Superior temporal gyrus (tissue), 1 donor: ENCODE data around the gene USP24.
"Not testable (repeated sequence)": the region's sequence is repeated elsewhere in the genome, so short reads cannot be mapped to it uniquely, and the experiment has no call there.

Source experiments
- DNase-seq: peaks from one replicate; pipeline ENCODE4 v3.0.0-alpha.2; 2016; ENCODE audit errors: extremely low spot score

USP24 gene

DNA sequence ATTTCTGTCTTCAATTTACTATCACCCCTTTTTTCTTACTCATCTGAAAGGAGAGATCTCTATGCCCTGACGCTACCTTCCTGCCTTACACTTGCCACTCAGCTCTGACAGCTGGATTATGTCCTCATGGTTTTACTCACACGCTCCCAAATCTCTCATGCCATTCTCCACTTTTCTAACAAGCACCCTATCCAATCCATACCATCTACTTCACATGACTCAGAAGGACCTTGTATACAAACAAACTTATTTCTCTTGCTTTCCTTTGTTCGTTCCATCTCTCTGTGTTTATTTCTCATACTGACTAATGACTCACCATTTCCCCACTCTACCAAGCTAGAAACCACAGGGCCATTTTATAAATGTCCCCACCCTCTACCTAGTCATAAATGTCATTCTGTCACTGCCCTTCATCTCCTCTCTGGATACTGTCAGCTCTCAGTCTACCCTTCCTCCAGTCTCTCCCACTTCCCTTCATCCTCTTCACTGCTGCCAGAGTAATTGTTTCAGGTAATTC, 87.3 kb downstream of the USP24 start:
- DNase-seq: no peak

- DNase-seq: no peak
Measured at GRCh38 chr1:55124470-55124869, 90.7 kb downstream of the USP24 start.

- no peak for DNase-seq
Measured at GRCh38 chr1:55120538-55120937, 94.6 kb downstream of the USP24 start.

DNA sequence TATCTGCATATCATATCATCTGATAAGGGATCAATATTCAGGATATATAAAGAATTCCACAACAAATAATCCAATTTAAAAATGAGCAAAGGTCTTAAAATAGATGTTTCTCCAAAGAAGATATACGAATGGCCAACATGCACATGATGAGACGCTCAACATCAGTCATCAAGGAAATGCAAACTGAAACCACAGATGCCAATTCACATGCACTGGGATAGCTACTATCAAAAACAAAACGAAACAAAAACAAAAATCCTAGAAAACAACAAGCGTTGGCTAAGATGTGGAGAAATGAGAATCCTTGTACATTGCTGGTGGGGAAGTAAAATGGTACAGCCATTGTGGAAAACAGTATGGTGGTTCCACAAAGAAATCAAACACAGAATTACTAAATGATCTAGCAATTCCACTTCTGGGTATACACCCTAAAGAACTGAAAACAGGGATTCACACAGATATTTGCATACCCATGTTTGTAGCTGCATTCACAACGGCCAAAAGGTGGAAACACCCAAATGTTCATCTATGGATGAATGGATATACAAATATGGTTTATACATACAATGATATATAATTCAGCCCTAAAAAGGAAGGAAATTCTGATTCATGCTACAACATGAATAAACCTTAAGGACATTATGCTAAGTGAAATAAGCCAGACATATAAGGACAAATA, 96.4 kb downstream of the USP24 start:
- DNase-seq: no peak

GRCh38 chr1:55117941-55118340, 97.2 kb downstream of the USP24 start:
- DNase-seq: no peak

GRCh38 chr1:55109005-55109404, 106.2 kb downstream of the USP24 start:
- not testable (repeated sequence) for DNase-seq

DNA sequence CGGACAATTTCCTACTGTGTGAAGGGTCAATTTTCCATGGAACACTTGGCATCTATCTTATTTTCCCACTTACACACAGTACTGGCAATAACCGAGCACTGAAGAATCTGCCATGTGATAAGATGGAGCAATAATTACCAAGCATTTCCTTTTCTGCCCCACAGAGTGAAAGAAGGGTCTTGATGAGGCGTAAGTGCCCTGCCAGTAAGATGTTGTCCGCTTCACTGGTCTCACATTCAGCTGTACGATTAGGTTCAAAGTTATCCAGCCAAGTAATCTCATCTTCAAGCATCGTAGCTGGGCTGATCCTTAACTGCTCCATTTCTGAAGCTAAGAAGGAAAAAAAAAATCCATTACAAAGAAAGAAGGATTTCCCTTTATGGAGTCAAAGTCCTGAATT, 108.1 kb downstream of the USP24 start:
- DNase-seq: no peak

DNA sequence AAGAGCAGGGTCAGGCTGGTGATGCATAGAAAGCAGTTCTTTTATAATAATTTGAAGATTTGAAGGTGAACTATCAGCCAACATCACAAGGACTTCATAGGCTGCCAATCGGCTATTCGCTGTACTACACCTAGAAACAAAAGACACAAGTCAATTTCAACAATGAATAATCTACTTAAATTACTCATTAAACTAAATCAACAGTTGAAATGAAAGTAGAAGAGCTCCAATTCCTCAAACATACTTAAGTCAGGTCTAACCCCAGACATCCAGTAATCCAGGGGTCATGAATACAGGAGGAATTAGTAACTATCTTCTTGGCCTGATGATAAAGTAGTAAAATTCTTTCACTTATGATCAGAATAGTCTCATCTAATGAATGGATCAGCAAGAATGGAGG, 111.3 kb downstream of the USP24 start:
- no peak for DNase-seq

- no peak for DNase-seq
Measured at GRCh38 chr1:55095095-55095494, 120.1 kb downstream of the USP24 start.

GRCh38 chr1:55092475-55092874, 122.7 kb downstream of the USP24 start:
- no peak for DNase-seq

GRCh38 chr1:55089683-55090082, 125.5 kb downstream of the USP24 start:
- no peak for DNase-seq

DNA sequence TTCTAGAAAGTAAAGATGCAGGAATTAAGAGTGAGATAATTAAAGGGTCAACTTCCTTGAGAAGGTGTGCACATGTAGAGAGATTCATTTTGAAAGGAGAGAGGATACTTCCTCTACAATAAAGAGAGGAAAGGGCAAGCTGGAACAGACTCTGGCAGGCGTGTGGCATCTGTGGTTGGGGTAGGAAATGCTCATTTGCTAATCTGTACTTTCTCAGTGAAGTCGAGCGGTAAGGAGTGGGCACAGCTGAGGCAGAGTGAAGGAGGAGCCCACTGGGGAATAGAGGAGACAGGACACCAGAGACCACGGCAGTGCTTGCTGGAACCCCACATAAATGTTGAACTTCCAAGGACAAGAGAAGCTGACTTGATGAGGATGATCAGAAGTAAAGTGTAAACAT, 126.8 kb downstream of the USP24 start:
- no peak for DNase-seq

GRCh38 chr1:55087439-55087838, 127.7 kb downstream of the USP24 start:
- DNase-seq: no peak

DNA sequence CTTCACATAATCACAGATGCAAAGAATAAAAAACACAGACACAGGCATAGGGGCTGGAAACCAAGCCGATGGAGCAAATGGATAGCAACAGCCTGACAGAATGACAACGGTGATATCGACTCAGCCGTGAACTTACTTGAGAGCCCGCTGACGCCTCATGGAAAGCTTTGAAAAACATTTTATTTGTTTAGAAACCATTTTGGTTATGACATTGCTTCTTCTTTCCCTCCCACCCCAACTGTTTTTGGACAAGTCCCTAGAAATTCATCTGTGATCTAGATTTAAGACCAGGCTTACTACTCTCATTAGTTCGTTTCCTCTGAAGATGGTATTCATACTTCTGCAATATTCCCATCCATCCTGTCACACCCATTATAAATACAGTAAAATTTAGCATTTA, 130.9 kb downstream of the USP24 start:
- DNase-seq: no peak

DNA sequence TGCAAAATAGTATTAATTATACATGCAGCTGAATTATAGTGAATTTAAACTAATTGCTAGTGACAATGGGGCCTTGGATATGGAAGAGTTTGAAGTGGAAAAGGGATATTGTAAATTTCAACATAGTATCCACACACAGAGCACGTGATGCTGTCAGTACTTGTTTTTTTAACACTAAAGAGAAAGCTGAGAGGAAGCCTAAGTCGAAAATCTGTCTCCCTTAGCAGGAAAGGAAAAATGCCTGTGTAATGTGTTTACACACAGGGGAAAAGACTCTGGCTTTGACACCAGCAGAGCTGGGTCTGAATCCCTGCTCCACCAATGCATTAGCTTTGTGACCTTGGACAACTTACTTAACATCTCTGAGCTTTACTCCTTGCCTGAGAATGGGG, 133.3 kb downstream of the USP24 start:
- DNase-seq: no peak

GRCh38 chr1:55081188-55081904, 133.8 kb downstream of the USP24 start:
- no peak for DNase-seq

DNA sequence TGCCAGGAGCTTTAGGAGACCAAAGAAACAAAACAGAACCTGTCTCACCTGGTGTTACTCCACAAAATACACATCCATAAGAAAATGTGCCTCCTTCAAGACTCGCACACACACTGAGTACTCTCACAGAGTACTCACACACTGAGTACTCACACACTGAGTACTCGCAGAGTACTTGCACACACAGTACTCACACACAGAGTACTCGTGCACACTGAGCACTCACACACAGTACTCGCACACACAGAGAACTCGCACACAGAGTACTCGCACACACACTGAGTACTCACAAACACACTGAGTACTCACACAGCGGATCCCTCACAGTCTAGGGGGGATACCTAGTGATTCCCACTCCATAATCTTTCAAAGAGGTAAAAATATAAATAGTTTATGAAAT, 135.5 kb downstream of the USP24 start:
- DNase-seq: no peak

GRCh38 chr1:55078470-55078869, 136.7 kb downstream of the USP24 start:
- DNase-seq: peak; percentile 59

DNA sequence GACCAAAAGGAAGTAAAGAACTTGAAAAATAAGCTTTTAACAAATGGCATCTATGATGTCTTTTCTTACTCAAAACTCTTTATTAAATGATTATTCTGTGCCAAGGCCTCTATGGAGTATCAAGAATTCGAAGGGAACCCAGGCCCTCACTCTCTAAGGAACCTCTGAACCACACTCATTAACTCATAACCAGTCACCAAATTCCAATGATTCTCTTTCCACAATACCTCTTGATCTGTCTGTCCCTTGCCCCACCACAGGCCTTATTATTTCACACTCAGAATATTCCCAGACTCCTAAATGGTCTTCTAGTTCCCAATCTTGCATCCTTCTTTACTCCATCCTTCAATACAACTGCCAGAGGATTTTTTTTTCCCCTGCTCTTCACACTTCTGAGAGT, 138.8 kb downstream of the USP24 start:
- no peak for DNase-seq

GRCh38 chr1:55074455-55074854, 140.7 kb downstream of the USP24 start:
- no peak for DNase-seq

DNA sequence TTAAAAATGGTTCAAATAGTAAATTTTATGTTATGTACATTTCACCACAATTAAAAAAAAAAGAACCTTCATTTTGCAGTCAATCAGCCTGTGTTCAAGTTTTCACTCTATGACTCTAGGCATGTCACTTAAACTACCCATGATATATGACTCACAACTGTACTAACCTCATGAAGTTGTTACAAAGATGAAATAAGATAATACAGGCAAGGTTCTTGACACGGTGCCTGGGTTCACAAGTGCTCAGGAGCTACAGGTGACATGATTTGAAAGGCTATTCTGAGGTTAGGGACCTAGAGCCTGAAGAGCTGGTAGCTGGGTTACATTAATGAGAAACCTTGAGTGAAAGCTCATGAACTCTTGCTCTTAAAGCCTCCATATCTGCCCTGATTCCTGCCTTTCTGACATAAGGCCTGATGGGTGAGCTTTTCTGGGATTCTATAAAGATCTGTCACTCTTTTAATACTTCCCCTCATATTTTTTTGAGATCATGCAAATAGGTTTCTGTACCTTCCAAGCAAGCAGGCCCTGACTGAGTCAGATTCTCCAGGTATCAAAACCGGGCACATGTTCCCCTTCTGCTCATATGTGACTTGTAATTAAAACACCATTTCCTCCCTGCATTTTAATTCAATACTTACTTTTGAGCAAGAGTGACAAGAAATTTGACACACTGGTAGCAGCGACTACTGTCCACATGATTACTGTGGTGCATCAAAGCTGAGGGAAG, 141.8 kb downstream of the USP24 start:
- no peak for DNase-seq

- DNase-seq: peak; percentile 33
Measured at GRCh38 chr1:55071477-55071876, 143.7 kb downstream of the USP24 start.
